Gastroesophageal sphincter (tissue), 3 donors: ENCODE measurements around the gene CEP55.

Experiments used
- CTCF ChIP-seq, 4 experiments: fragments of 200-600 bp in 2 of 4; fragments of 450-650 bp in 2 of 4; sonication (generic) in 1 of 4; IDR thresholded peaks; one replicate each; pipeline ENCODE4 v1.5.1; 2017 to 2019; ENCODE audit warnings: antibody characterized with exemption in 4 of 4, mild to moderate bottlenecking in 2 of 4, moderate library complexity in 2 of 4
- EP300 ChIP-seq: sonication (generic); formaldehyde crosslinking; IDR thresholded peaks from one replicate; pipeline ENCODE4 v1.6.1; 2017; ENCODE audit warnings: antibody characterized with exemption, mild to moderate bottlenecking

DNA sequence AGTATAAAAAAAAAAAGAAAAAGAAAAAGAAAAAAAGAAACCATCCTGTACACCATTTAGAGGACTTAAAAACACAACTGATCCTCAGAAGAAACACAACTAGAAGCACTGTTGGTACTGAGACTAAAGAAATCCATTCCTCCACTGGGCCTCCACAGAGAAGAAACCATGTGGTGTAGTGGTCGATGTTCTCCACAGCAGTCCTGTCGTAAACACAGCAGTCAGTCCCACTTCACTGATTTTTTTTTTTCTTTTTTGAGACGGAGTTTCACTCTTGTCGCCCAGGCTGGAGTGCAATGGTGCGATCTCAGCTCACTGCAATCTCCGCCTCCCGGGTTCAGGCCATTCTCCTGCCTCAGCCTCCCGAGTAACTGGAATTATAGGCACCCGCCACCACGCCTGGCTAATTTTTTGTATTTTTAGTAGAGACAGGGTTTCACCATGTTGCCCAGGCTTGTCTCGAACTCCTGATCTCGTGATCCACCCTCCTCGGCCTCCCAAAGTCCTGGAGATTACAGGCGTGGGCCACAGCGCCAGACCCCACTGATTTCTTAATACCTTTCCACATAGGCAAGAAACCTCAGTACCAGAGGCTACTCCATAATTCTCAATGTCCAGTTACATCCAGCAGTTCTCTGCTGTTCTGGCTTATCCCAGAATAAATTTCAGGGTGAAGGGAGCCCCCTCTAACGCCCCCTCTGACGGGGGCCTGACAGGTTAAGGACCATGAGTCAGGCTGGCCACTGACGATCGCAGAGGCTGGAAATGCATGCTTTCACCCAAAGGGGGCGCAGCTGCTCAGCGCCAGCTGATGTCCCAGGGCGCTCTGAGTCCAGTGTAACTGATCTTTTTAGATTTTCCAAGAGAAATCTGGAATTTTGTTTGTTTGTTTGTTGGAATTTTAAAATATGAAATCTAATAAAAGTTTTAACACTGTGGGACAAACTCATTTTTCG, 45.3 kb downstream of the CEP55 start:
- TF ChIP-seq EP300 (no peak), CTCF (IDR thresholded peaks at IDR 0.05) (peak; percentile 51 to 82 (median 62))
